Neural progenitor cell (in vitro differentiated cells): ENCODE results near the gene SEC62. TPM values are rescaled to one million over a fixed set of nuclear protein-coding genes. Genes with fewer than 3 reads are reported as not detected.

Source experiments
- DNase-seq: peaks from one replicate; pipeline ENCODE4 v3.0.0-alpha.2; 2016; ENCODE audit warnings: low spot score
- H2AFZ ChIP-seq: fragments of 200-600 bp; sonication (generic); replicated peaks from 2 replicates; pipeline ENCODE4 v1.6.1; 2016; ENCODE audit warnings: antibody characterized with exemption
- H3F3A ChIP-seq: fragments of 200-600 bp; sonication (generic); 2 replicates; pipeline ENCODE4 v1.6.1; 2016; ENCODE audit warnings: antibody characterized with exemption, low read depth
- H3K27ac ChIP-seq: fragments of 200-600 bp; sonication (generic); 2 replicates; pipeline ENCODE4 v1.5.1; 2016; ENCODE audit warnings: mild to moderate bottlenecking
- H3K27me3 ChIP-seq: fragments of 200-600 bp; sonication (generic); 2 replicates; pipeline ENCODE4 v1.6.1; 2016; ENCODE audit warnings: mild to moderate bottlenecking, moderate library complexity
- H3K36me3 ChIP-seq: fragments of 200-600 bp; sonication (generic); 2 replicates; pipeline ENCODE4 v1.5.1; 2016
- H3K4me1 ChIP-seq: fragments of 200-600 bp; sonication (generic); 2 replicates; pipeline ENCODE4 v1.6.1; 2016; ENCODE audit warnings: mixed run types
- H3K4me2 ChIP-seq: fragments of 200-600 bp; sonication (generic); 2 replicates; pipeline ENCODE4 v1.6.1; 2016
- H3K4me3 ChIP-seq: fragments of 200-600 bp; sonication (generic); 2 replicates; pipeline ENCODE4 v1.5.1; 2016
- H3K79me2 ChIP-seq: fragments of 200-600 bp; sonication (generic); 2 replicates; pipeline ENCODE4 v1.6.1; 2016; ENCODE audit warnings: low read depth
- H3K9ac ChIP-seq: fragments of 200-600 bp; sonication (generic); 2 replicates; pipeline ENCODE4 v1.6.1; 2016
- H3K9me3 ChIP-seq: fragments of 200-600 bp; sonication (generic); 2 replicates; pipeline ENCODE4 v1.5.1; 2016; ENCODE audit warnings: low read depth
- H4K20me1 ChIP-seq: fragments of 200-600 bp; sonication (generic); 2 replicates; pipeline ENCODE4 v1.6.1; 2016; ENCODE audit warnings: low read depth
- H3K27ac Mint-ChIP-seq: 3 replicates; pipeline ENCODE4 v1.8.0; 2021; ENCODE audit warnings: mixed read lengths
- H3K27me3 Mint-ChIP-seq: 2 replicates; pipeline ENCODE4 v1.8.0; 2022; ENCODE audit warnings: low read depth, mild to moderate bottlenecking, inconsistent platforms, moderate library complexity, mixed read lengths; ENCODE audit not compliant: insufficient read depth
- H3K36me3 Mint-ChIP-seq: 3 replicates; pipeline ENCODE4 v1.8.0; 2021; ENCODE audit warnings: mixed read lengths
- H3K4me1 Mint-ChIP-seq: 3 replicates; pipeline ENCODE4 v1.8.0; 2021; ENCODE audit warnings: mixed read lengths
- H3K4me3 Mint-ChIP-seq: 3 replicates; pipeline ENCODE4 v1.8.0; 2021; ENCODE audit warnings: mild to moderate bottlenecking, moderate library complexity, mixed read lengths
- H3K9me3 Mint-ChIP-seq: 3 replicates; pipeline ENCODE4 v1.8.0; 2020; ENCODE audit warnings: mixed read lengths
- EZH2 ChIP-seq: fragments of 200-600 bp; sonication (generic); IDR thresholded peaks from 2 replicates; pipeline ENCODE4 v1.6.1; 2017; ENCODE audit warnings: antibody characterized with exemption, mild to moderate bottlenecking, moderate library complexity
- EZH2phosphoT487 ChIP-seq: fragments of 200-600 bp; sonication (generic); IDR thresholded peaks from 2 replicates; pipeline ENCODE4 v1.6.1; 2017; ENCODE audit warnings: antibody characterized with exemption
- total RNA-seq: library from RNA; depleted of rRNA; stranded (reverse); fragments of >200 nt; gene quantifications from 2 replicates; pipeline ENCODE4 v1.2.3, GENCODE V29; 2015; ENCODE audit warnings: low replicate concordance
- TF ChIP-seq, protein P1 (sequence below): fragments of 200-600 bp; sonication (generic); IDR thresholded peaks from 2 replicates; pipeline ENCODE4 v1.5.1; 2017; ENCODE audit warnings: antibody characterized with exemption, mild to moderate bottlenecking

Gene SEC62
- total RNA-seq, 1 donor from 2014 or later = 34.8 TPM

DNA sequence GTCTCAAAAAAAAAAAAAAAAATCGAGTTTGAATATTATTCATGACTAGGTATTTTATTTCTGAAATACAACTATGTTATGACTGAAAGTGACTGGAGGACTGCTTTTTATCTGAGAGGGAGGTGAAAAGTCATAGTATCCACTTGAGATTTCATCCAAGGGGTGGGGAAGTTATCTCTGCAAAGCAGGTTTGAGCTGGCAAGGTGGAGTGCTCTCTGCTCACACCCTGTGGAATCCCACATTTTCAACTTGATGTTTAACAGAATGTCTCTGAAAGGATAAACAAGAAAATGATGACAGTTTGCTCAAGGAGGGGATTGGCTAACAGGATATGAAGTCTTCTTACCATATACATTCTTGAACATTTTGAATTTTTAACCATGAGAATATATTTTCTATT, 27.3 kb upstream of the SEC62 start:
- H3K27ac ChIP-seq = no peak overlapping the region
- H3K9ac ChIP-seq = no peak overlapping the region
- H3K9me3 ChIP-seq = no peaks in the 10 kb centered on the region
- H3K4me1 Mint-ChIP-seq = no peaks in the 10 kb centered on the region
- H3K27ac Mint-ChIP-seq = no peak overlapping the region
- TF ChIP-seq EZH2phosphoT487 (no peak), EZH2 (no peak)
- TF ChIP-seq, protein P1, sequence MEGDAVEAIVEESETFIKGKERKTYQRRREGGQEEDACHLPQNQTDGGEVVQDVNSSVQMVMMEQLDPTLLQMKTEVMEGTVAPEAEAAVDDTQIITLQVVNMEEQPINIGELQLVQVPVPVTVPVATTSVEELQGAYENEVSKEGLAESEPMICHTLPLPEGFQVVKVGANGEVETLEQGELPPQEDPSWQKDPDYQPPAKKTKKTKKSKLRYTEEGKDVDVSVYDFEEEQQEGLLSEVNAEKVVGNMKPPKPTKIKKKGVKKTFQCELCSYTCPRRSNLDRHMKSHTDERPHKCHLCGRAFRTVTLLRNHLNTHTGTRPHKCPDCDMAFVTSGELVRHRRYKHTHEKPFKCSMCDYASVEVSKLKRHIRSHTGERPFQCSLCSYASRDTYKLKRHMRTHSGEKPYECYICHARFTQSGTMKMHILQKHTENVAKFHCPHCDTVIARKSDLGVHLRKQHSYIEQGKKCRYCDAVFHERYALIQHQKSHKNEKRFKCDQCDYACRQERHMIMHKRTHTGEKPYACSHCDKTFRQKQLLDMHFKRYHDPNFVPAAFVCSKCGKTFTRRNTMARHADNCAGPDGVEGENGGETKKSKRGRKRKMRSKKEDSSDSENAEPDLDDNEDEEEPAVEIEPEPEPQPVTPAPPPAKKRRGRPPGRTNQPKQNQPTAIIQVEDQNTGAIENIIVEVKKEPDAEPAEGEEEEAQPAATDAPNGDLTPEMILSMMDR = no peak
- H3K4me3 Mint-ChIP-seq = no peak overlapping the region
- no peaks in the 10 kb centered on the region for H3K79me2 ChIP-seq
- H3K4me3 ChIP-seq = no peak overlapping the region
- H3K4me2 ChIP-seq = no peak overlapping the region
- no peaks in the 10 kb centered on the region for H3K9me3 Mint-ChIP-seq
- no peak for DNase-seq
- H2AFZ ChIP-seq = no peak overlapping the region
- H3K27me3 ChIP-seq = no peaks in the 10 kb centered on the region
- no peaks in the 10 kb centered on the region for H3K4me1 ChIP-seq
- no peaks in the 10 kb centered on the region for H3F3A ChIP-seq
- H4K20me1 ChIP-seq = no peaks in the 10 kb centered on the region
- no peaks in the 10 kb centered on the region for H3K27me3 Mint-ChIP-seq
- H3K36me3 Mint-ChIP-seq = no peaks in the 10 kb centered on the region
- H3K36me3 ChIP-seq = no peaks in the 10 kb centered on the region

DNA sequence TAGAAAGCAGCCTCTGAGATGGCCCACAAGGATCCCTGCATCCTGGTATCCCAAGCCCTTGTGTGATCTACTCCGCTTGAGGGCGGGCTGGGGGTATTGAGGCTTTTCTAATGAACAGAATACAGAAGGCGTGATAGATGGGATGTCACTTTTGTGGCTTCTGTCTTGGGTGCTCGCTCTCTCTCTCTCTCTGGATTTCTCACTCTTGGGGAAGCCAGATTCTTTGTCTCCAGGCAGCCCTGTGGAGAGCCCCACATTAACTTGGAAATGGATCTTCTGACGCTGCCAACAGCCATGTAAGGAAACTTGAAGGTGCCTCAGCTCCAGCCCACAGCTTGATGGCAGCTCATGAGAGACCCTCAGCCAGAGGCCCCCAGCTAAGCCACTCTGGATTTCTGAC, 26.9 kb upstream of the SEC62 start:
- H3K36me3 ChIP-seq = no peaks in the 10 kb centered on the region
- no peak overlapping the region for H3K27ac ChIP-seq
- Mint-ChIP-seq H3K4me3 (no peak overlapping the region), H3K4me1 (no peaks in the 10 kb centered on the region), H3K27ac (no peak overlapping the region), H3K27me3 (no peaks in the 10 kb centered on the region), H3K9me3 (no peaks in the 10 kb centered on the region), H3K36me3 (no peaks in the 10 kb centered on the region)
- no peak overlapping the region for H3K9ac ChIP-seq
- no peak overlapping the region for H2AFZ ChIP-seq
- H3K79me2 ChIP-seq = no peaks in the 10 kb centered on the region
- H3K9me3 ChIP-seq = no peaks in the 10 kb centered on the region
- DNase-seq = no peak
- H3K4me1 ChIP-seq = no peaks in the 10 kb centered on the region
- H3K4me3 ChIP-seq = no peak overlapping the region
- TF ChIP-seq EZH2 = no peak
- no peak for TF ChIP-seq EZH2phosphoT487
- TF ChIP-seq, protein P1 = no peak
- H3F3A ChIP-seq = no peaks in the 10 kb centered on the region
- no peaks in the 10 kb centered on the region for H3K27me3 ChIP-seq
- no peaks in the 10 kb centered on the region for H4K20me1 ChIP-seq
- no peak overlapping the region for H3K4me2 ChIP-seq

DNA sequence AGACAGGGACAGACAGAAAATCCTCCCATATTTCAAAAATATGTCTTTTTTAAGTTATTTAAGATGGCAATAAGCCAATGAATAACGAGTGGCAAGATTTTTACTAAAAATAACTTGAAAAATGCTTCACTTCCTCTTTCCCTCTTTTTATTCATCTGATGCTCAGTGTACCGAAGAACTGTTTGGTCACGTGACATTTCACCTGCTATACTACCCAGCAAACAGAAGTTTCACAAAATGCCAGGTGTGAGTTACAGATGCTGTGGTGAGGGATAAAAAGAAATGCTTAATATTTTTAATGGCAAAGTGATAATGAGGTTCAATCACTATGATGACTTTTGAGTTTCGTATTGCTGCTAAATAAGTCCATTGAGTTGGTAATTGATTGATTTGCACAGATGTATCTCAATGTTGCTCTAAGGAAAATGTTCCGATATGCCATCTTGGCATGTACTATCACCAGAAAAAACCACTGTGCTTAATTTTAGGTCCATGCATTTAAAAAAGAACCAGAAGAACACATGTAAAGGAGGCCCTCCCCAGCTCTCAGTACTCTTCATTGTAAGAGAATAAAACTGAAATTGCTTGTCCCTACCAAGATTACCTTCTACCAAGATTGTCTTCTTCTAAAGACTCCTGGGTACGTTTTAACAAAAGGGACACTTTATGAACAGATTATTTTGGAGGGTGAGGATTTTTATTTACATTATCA, 26.0 kb upstream of the SEC62 start:
- H3K27ac Mint-ChIP-seq = no peak overlapping the region
- no peaks in the 10 kb centered on the region for H3K4me1 Mint-ChIP-seq
- H3K27ac ChIP-seq = no peak overlapping the region
- H3K9ac ChIP-seq = no peak overlapping the region
- H3F3A ChIP-seq = no peaks in the 10 kb centered on the region
- H3K27me3 ChIP-seq = no peaks in the 10 kb centered on the region
- H3K36me3 ChIP-seq = no peaks in the 10 kb centered on the region
- no peaks in the 10 kb centered on the region for H3K36me3 Mint-ChIP-seq
- no peaks in the 10 kb centered on the region for H4K20me1 ChIP-seq
- no peak overlapping the region for H3K4me3 ChIP-seq
- DNase-seq = no peak
- H3K79me2 ChIP-seq = no peaks in the 10 kb centered on the region
- TF ChIP-seq EZH2phosphoT487 = no peak
- TF ChIP-seq, protein P1 = no peak
- TF ChIP-seq EZH2 = no peak
- no peaks in the 10 kb centered on the region for H3K27me3 Mint-ChIP-seq
- no peaks in the 10 kb centered on the region for H3K9me3 Mint-ChIP-seq
- no peak overlapping the region for H3K4me2 ChIP-seq
- H3K4me1 ChIP-seq = no peaks in the 10 kb centered on the region
- H3K9me3 ChIP-seq = no peaks in the 10 kb centered on the region
- H3K4me3 Mint-ChIP-seq = no peak overlapping the region
- H2AFZ ChIP-seq = no peak overlapping the region
